ENCODE results near the gene ZNF335. TPM values are rescaled to one million over a fixed set of nuclear protein-coding genes. Genes with fewer than 3 reads are reported as not detected.
A peak's percentile ranks its signal among the peaks of the same experiment; 100 is the strongest.

The ZNF335 gene
- total and polyA plus RNA-seq, 2 donors (not counting 1 experiment from before 2014, with no cell fraction given): 4.8 to 10.2 TPM

DNA sequence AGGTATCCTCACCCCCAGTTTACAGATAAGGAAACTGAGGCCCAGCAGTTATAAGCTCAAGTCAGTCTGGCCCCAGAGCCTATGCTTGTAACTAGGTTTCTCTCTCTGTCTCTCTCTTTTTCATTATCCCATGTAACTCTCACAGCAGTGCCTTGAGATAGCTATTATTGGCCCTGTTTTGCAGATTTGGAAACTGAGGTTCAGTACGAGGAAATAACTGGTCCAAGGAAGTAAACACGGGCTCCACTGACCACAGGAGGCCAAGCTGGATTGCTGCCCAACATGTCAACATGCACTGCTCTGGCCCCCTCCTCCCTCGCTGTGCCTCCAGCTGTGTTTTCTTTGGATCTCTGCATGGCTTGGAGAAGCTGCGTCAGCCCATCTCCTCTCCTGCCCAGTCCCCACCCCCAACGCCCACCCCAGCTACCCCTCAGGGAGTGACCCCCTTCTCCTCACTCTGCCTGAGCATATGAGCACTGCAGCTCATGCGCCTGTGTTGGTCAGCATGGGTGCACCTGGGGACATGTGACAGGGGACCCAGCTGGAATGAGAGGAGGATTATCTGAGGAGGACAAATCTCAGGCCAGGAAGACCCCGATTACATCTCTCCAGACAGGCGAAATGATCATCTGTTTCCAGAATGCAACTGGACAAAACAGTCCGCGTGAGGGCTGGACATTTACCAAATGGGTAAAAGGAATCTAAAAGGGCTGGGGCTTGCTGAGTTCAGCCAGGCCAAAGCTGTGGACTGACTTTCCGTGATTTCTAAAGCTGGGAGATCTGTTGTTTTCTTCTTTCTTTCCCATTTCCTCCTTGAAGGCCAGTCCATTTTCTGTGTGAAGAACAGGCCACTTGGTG is 52.2 kb downstream of the ZNF335 start:
- Histone ChIP-seq H3K27me3 (ENCODE audit: control insufficient read depth, insufficient read depth, low read length) (no peaks in the 10 kb centered on the region), H3K9ac (ENCODE audit: insufficient read depth, low read length) (peak overlapping the region; percentile 34), H3K9me3 (ENCODE audit: control insufficient read depth, insufficient read depth, low read depth, low read length) (no peaks in the 10 kb centered on the region), H4K20me1 (ENCODE audit: control insufficient read depth, extremely low read depth, insufficient read depth, low read length) (no peaks in the 10 kb centered on the region), H3K4me2 (ENCODE audit: extremely low read depth, insufficient read depth, low read length) (peak overlapping the region; percentile 79), H2AFZ (ENCODE audit: low read length) (peak overlapping the region; percentile 1), H3K27ac (ENCODE audit: insufficient read depth, low read length) (peak overlapping the region; percentile 46), H3K4me3 (replicated peaks in 1 of 4; ENCODE audit: control extremely low read depth in 1 of 4, insufficient read depth in 1 of 4, low read depth in 3 of 4, low read length in 4 of 4) (peak overlapping the region in 2 of 4 experiments; percentile 8 to 18), H3K36me3 (ENCODE audit: control insufficient read depth, insufficient read depth, low read length) (no peaks in the 10 kb centered on the region), H3K4me1 (ENCODE audit: control insufficient read depth, extremely low read depth, insufficient read depth, low read length) (peaks cover 25% of the 10 kb centered on the region), H3K79me2 (ENCODE audit: control insufficient read depth, insufficient read depth, low read length) (no peaks in the 10 kb centered on the region)
- peak; percentile 85 to 97 for DNase-seq (ENCODE audit: low read depth in 2 of 2)
- TF ChIP-seq, protein P1, sequence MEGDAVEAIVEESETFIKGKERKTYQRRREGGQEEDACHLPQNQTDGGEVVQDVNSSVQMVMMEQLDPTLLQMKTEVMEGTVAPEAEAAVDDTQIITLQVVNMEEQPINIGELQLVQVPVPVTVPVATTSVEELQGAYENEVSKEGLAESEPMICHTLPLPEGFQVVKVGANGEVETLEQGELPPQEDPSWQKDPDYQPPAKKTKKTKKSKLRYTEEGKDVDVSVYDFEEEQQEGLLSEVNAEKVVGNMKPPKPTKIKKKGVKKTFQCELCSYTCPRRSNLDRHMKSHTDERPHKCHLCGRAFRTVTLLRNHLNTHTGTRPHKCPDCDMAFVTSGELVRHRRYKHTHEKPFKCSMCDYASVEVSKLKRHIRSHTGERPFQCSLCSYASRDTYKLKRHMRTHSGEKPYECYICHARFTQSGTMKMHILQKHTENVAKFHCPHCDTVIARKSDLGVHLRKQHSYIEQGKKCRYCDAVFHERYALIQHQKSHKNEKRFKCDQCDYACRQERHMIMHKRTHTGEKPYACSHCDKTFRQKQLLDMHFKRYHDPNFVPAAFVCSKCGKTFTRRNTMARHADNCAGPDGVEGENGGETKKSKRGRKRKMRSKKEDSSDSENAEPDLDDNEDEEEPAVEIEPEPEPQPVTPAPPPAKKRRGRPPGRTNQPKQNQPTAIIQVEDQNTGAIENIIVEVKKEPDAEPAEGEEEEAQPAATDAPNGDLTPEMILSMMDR (conservative IDR thresholded peaks at IDR 0.05 in 1 of 2, IDR thresholded peaks at IDR 0.05 in 1 of 2; ENCODE audit: low read depth in 1 of 2, low read length in 2 of 2): no peak
- no peak for TF ChIP-seq EZH2 (IDR thresholded peaks at IDR 0.05; ENCODE audit: low read length, missing control alignments)

DNA sequence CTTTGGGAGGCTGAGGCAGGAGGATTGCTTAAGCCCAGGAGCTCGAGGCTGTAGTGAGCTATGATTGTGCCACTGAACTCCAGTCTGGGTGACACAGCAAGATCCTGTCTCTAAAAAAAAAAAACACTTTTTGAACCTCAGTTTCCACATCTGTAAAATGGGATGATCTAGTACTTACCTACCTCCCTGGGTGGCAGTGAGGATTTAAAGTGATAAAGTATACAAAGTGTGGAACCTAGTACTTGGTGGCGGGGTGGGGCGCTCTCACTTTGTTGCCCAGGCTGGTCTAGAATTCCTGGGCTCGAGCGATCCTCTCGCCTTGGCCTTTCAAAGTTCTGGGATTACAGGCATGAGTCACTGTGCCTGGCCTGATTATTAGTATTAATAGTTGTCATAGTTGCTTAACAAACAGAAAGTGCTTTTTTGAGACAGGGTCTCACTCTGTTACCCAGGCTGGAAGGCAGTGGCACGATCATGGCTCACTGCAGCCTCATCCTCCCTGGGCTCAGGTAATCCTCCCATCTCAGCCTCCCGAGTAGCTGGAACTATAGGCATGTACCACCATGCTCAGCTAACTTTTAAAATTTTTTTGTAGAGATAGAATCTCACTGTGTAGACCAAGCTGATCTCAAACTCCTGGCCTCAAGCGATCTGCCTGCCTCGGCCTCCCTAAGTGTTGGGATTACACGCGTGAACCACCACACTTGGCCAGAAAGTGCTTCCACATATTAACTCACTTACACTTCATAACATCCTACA is 53.0 kb downstream of the ZNF335 start:
- H3K4me3 ChIP-seq (replicated peaks in 1 of 4; ENCODE audit: control extremely low read depth in 1 of 4, insufficient read depth in 1 of 4, low read depth in 3 of 4, low read length in 4 of 4): no peak overlapping the region
- H3K9ac ChIP-seq (ENCODE audit: insufficient read depth, low read length): no peak overlapping the region
- peak overlapping the region; percentile 18 for H3K27ac ChIP-seq (ENCODE audit: insufficient read depth, low read length)
- DNase-seq (ENCODE audit: low read depth in 2 of 2): peak; percentile 29 to 44
- no peaks in the 10 kb centered on the region for H4K20me1 ChIP-seq (ENCODE audit: control insufficient read depth, extremely low read depth, insufficient read depth, low read length)
- TF ChIP-seq, protein P1 (conservative IDR thresholded peaks at IDR 0.05 in 1 of 2, IDR thresholded peaks at IDR 0.05 in 1 of 2; ENCODE audit: low read depth in 1 of 2, low read length in 2 of 2): no peak
- no peak for TF ChIP-seq EZH2 (IDR thresholded peaks at IDR 0.05; ENCODE audit: low read length, missing control alignments)
- no peak overlapping the region for H3K4me2 ChIP-seq (ENCODE audit: extremely low read depth, insufficient read depth, low read length)
- peaks cover 21% of the 10 kb centered on the region for H3K4me1 ChIP-seq (ENCODE audit: control insufficient read depth, extremely low read depth, insufficient read depth, low read length)
- H3K36me3 ChIP-seq (ENCODE audit: control insufficient read depth, insufficient read depth, low read length): no peaks in the 10 kb centered on the region
- no peaks in the 10 kb centered on the region for H3K79me2 ChIP-seq (ENCODE audit: control insufficient read depth, insufficient read depth, low read length)
- no peaks in the 10 kb centered on the region for H3K9me3 ChIP-seq (ENCODE audit: control insufficient read depth, insufficient read depth, low read depth, low read length)
- H2AFZ ChIP-seq (ENCODE audit: low read length): no peak overlapping the region
- H3K27me3 ChIP-seq (ENCODE audit: control insufficient read depth, insufficient read depth, low read length): no peaks in the 10 kb centered on the region

DNA sequence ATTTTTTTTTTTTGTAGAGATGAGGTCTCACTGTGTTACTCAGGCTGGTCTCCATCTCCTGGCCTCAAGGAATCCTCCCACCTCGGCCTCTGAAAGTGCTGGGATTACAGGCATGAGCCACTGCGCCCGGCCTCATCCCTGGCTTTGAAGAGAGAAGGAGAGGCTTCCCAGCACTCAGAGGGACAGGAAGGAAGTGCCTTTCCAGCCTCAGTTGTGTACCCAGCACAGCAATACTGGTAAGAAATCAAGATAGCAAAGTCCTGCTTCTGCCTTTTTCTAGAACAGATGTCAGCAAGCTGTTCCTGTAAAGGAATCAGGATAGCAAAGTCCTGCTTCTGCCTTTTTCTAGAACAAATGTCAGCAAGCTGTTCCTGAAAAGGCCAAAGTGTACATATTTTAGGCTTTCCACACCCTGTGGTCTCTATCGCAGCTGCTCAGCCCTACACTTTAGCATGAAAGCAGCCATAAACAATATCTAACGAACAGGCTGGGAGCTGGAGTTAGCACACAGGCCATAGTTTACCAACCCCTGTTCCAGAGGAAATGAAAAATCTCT is 53.7 kb downstream of the ZNF335 start:
- Histone ChIP-seq H3K9ac (ENCODE audit: insufficient read depth, low read length) (no peak overlapping the region), H3K9me3 (ENCODE audit: control insufficient read depth, insufficient read depth, low read depth, low read length) (no peaks in the 10 kb centered on the region), H3K4me2 (ENCODE audit: extremely low read depth, insufficient read depth, low read length) (no peak overlapping the region), H3K36me3 (ENCODE audit: control insufficient read depth, insufficient read depth, low read length) (no peaks in the 10 kb centered on the region), H3K4me1 (ENCODE audit: control insufficient read depth, extremely low read depth, insufficient read depth, low read length) (peaks cover 21% of the 10 kb centered on the region), H2AFZ (ENCODE audit: low read length) (peak overlapping the region; percentile 10), H3K79me2 (ENCODE audit: control insufficient read depth, insufficient read depth, low read length) (no peaks in the 10 kb centered on the region), H3K4me3 (replicated peaks in 1 of 4; ENCODE audit: control extremely low read depth in 1 of 4, insufficient read depth in 1 of 4, low read depth in 3 of 4, low read length in 4 of 4) (no peak overlapping the region), H3K27ac (ENCODE audit: insufficient read depth, low read length) (peak overlapping the region; percentile 18), H3K27me3 (ENCODE audit: control insufficient read depth, insufficient read depth, low read length) (no peaks in the 10 kb centered on the region), H4K20me1 (ENCODE audit: control insufficient read depth, extremely low read depth, insufficient read depth, low read length) (no peaks in the 10 kb centered on the region)
- peak; percentile 6 to 91 for DNase-seq (ENCODE audit: low read depth in 2 of 2)
- TF ChIP-seq, protein P1 (conservative IDR thresholded peaks at IDR 0.05 in 1 of 2, IDR thresholded peaks at IDR 0.05 in 1 of 2; ENCODE audit: low read depth in 1 of 2, low read length in 2 of 2): no peak
- no peak for TF ChIP-seq EZH2 (IDR thresholded peaks at IDR 0.05; ENCODE audit: low read length, missing control alignments)

Data from fibroblast of lung (primary cell).